Stimulated activated CD4-positive, alpha-beta T cell treated with anti-CD3 and anti-CD28 coated beads, Interleukin-4, amount 100 ng/mL, for 24 hours (primary cell): Measurements from ENCODE around the gene MAP2K6.

Experiments
- DNase-seq: peaks from one replicate; pipeline ENCODE4 v3.0.0-alpha.2; 2020

MAP2K6 gene

DNA sequence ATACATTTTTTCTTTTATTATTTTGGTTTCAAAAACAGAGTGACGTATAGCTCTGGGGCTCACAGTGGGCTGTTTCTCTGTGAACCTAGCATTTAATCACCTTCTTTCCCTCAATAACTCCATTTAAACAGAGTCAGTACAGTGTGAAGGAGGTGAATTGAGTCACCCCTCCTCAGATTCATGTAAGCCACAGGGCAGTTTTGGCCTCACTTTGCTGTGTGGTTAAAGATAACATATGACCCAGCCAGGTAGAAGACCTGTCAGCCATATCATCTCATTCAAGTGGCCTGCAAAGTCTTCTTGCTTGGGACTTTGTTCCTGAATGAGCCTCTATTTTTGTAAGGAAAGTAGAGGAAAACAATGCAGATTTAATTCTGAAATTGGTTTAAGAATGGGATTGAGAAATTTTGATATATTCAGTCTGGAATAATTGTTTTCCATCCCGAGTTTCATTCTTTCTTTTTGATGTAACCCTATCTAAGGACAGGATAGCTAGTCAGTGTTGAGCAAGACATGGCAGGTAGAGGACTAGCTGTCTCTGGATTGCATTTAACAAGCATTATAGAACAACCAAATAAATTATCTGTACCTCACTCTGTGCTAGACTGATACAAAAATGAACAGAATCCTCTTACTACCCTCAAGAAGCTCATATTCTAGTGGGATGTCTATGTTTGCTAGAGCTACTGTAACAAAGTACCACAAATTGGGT, 13.1 kb downstream of the MAP2K6 start:
- DNase-seq: no peak

- no peak for DNase-seq
Observed at GRCh38 chr17:69428252-69428980, 13.9 kb downstream of the MAP2K6 start.

DNA sequence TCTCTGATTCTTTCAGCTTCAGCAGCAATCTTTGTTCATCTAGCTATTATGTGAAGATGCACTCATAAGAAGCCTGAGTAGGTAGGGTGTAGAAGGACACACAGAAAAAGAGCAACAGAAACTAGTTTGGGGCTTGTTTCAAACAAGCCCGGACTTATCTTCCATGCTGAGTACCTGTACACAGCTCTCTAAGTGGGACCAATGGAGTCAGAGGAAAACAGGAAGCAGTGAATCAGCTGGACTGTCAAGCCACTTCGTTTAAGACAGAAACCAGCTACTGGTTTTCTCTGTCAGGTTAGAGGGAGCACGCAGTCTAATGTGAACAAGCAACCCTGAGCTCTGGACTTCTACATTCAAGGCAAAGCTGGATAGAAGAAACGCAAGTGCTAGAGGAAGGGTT, 16.0 kb downstream of the MAP2K6 start:
- DNase-seq: no peak

DNA sequence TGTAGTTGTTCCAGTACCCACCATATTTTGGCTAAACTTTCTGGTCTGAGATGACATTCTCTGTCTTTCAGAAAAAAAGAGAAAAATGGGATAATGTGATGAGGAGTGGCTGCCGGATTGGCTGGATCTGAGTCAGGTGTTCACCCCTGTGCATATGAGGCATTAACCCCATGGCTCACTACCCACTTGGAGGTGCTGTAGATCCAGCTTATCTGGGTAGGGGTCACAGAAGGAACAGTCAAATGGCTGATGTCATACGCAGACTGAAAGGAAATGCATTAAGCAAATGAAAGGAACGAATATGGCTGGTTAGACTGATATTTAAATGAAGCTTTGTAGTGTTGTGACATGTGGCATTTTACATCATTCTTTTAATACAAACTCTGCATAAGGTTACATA, 17.3 kb downstream of the MAP2K6 start:
- DNase-seq: no peak

GRCh38 chr17:69433093-69433492, 18.6 kb downstream of the MAP2K6 start:
- DNase-seq: no peak

DNA sequence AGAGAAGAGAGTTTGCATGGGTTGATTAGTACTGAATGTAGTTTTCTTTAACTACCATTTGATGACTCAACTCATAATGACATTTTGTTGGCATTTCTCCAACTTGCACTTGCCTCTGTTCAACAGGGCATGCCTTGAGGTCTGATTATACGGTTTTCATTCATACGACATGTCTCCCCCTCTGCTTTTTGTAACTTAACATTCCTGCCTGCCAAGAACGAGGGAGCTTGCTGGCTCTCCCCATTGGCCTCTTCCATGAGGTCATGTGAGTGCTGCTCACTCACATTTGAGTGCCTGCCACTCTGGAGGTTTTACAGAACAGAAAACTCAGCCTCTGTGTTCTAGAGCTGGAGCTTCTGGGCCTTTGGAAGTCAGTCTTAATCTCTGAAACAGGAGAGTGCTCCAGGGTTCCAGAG, 19.7 kb downstream of the MAP2K6 start:
- DNase-seq: no peak

DNA sequence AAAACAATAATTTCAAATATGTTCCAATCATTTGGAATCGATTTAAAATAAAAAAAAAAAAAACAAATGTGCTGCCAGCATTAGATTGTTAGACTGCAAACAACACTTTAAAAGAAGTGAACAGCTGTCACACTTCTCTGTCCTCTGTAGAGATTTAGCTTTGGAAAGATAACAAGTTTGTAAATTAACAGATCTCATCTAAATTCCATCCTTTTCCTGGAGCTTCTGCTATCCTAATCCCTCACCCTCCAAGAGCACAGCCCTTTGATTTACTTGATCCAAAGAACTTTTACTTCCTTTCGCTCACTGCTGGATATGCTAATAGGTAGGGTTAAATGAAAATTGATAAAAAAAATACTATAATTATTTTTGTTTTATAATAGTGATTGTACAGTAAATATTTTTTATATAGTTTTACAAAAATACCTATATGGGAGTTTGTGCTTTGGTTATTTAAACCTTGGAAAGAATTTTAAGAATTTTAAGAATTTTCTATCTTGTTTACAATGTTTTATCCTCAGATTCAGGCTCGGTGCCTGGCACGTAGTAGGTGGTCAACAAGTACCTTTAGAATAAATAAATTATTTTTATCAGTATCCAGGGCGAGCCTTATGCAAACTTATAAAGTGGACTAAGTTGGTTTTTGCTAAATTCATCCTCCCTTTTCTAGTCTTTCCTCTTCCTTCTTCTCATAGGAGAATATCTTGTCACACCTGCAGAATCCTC, 21.6 kb downstream of the MAP2K6 start:
- no peak for DNase-seq

GRCh38 chr17:69437475-69437874, 23.0 kb downstream of the MAP2K6 start:
- no peak for DNase-seq

- no peak for DNase-seq
Observed at GRCh38 chr17:69438776-69439175, 24.3 kb downstream of the MAP2K6 start.

DNA sequence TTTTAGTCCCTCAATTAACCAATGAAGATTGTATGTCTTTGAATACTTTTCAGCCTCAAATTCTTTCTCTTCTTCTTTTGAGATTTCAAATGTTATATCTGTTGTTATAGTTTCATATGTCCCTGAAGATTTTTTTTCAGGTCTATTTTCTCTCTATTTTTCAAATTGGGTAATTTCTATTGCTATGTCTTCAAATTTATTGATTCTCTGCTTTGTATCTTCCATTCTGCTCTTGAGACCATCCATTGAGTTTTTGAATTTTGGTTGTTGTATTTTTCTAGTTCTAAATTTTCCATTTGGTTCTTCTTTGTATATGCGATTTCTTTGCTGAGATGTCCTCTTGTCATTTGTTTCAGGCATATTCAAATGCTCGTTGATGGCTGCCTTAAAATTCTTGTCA, 26.7 kb downstream of the MAP2K6 start:
- DNase-seq: no peak

- DNase-seq: no peak
Observed at GRCh38 chr17:69443138-69443537, 28.6 kb downstream of the MAP2K6 start.

- no peak for DNase-seq
Observed at GRCh38 chr17:69444023-69444422, 29.5 kb downstream of the MAP2K6 start.

- DNase-seq: no peak
Observed at GRCh38 chr17:69445132-69445531, 30.6 kb downstream of the MAP2K6 start.

GRCh38 chr17:69447726-69448125, 33.2 kb downstream of the MAP2K6 start:
- DNase-seq: no peak

DNA sequence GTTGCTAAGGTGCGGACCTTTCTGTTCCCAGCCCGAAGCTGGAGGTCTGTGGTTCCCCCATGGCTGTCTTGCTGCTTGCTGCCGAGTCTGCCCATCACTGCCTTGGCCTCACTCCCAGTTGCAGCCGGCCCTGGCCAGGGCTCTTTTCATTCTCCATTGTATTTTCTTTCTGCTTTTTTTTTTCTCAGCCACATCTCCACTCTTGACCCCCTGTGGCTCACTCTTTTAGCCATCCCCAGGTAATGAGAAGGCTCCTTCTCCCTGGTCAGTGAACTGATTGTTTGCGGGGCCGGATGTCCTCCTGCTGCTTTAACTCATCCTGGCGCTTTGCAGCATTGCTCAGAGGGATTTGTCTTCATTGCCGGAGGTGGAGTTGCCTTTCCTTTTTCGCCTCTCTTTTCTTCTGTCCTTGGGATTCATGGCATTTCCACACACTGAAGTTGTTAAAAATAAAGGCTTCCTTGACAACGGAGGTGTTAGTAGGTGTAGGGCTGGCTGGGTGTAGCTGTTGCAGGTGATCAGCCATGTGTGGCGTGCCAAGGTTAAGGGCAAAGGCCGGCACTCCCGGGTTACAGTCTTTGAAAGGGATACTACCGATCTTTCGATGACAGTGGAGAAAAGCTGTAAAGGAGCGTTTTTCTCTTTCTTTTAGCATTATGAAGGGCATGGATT, 34.1 kb downstream of the MAP2K6 start:
- no peak for DNase-seq

GRCh38 chr17:69450131-69450530, 35.6 kb downstream of the MAP2K6 start:
- no peak for DNase-seq

DNA sequence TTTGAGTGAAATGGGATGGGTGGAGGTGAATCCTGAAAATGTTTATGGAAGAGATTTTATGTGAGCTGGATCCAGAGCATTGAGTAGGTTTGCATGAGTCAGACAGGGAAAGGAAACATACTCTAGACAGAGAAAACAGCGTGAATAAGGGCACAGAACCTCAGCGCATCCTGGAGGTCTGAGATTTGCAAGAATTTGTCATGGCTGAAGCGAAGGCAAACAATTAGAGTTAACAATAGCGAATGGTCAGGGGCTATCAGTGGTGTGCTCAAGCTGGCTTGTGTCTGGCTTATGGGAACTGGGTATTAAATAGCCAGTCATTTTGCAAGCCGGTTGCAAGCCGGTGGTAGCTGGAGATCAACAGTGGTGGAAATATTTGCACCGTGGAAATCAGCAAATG, 36.4 kb downstream of the MAP2K6 start:
- DNase-seq: no peak

- DNase-seq: no peak
Observed at GRCh38 chr17:69451416-69452394, 37.2 kb downstream of the MAP2K6 start.

- DNase-seq: no peak
Observed at GRCh38 chr17:69452664-69453260, 38.3 kb downstream of the MAP2K6 start.

DNA sequence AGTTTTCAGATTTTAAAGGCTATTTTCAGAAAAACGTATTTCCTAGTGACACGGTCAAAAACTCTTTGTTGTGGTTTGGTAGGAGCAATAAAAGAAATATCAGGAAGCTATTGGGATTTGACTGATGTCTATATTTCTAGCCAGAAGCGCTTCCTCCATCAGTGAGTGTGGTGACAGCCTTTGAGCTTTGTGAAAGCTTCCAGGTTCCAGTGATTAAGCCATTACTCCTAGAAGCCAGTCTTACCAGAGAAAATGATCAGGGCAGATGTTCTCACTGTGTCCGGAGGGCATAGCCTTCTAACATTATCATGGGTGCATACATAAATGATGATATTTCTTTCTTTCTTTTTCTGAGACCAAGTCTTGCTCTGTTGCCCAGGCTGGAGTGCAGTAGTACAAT, 39.6 kb downstream of the MAP2K6 start:
- DNase-seq: no peak

DNA sequence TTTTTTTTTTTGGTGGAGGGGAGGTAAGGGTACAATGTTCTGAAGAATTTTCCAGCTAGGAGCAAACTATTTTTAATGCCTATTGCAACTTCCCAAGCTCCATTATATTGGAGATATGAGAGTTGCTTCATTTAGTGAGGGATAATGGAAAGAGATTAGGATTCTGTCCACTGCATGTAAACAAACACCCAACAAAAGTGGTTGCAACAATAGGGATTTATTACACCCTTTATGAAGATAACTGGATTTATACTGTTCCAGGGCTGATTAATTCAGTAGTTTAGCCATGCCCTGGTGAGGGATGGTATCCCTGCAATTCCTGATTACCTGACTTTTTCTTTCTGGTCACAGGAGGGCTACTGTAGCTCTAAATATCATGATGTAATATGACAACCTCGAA, 40.5 kb downstream of the MAP2K6 start:
- DNase-seq: no peak

DNA sequence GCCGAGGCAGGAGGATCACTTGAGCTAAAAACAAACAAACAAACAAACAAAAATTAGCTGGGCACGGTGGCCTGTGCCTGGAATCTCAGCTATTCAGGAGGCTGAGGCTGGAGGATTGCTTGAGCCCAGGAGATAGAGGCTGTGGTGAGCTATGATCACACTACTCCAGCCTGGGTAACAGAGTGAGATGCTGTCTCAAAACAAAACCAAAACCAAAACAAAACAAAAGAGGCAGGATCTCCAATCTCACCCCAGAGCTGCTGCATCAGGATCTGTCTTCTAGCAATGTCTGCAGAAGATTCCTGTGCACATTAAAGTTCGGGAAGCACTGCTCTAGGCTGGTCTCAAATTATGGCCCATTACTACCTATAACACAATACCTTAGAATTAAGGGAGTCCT, 43.1 kb downstream of the MAP2K6 start:
- no peak for DNase-seq
